ENCODE measurements around the gene HTRA3.

HTRA3 gene

GRCh38 chr4:8329560-8329858 is 60.0 kb downstream of the HTRA3 start:
- TF ChIP-seq, protein P1, sequence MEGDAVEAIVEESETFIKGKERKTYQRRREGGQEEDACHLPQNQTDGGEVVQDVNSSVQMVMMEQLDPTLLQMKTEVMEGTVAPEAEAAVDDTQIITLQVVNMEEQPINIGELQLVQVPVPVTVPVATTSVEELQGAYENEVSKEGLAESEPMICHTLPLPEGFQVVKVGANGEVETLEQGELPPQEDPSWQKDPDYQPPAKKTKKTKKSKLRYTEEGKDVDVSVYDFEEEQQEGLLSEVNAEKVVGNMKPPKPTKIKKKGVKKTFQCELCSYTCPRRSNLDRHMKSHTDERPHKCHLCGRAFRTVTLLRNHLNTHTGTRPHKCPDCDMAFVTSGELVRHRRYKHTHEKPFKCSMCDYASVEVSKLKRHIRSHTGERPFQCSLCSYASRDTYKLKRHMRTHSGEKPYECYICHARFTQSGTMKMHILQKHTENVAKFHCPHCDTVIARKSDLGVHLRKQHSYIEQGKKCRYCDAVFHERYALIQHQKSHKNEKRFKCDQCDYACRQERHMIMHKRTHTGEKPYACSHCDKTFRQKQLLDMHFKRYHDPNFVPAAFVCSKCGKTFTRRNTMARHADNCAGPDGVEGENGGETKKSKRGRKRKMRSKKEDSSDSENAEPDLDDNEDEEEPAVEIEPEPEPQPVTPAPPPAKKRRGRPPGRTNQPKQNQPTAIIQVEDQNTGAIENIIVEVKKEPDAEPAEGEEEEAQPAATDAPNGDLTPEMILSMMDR (IDR thresholded peaks at IDR 0.05): no peak

GRCh38 chr4:8329859-8330761 is 60.6 kb downstream of the HTRA3 start:
- TF ChIP-seq, protein P1 (IDR thresholded peaks at IDR 0.05): no peak

GRCh38 chr4:8330821-8331574 is 61.4 kb downstream of the HTRA3 start:
- TF ChIP-seq, protein P1 (IDR thresholded peaks at IDR 0.05): no peak

DNA sequence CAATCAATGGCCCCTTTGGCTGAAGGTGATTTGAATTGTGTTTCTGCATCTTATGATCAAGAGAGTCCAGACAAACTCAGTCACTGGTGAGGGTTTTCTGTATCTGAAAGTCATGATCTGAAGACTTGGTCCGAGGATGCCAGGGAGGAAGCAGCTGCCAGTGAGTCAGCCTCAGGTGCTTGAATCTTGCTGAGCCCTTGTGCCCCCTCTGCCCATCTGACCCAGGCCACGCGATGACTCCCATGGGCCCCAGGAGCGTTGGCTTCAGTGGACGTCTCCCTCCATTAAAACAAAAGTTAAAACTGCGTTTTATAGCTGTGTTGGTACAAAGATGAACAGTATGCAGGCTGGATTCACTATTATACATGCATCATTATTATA is 62.0 kb downstream of the HTRA3 start:
- TF ChIP-seq, protein P1 (IDR thresholded peaks at IDR 0.05): no peak

- TF ChIP-seq, protein P1 (IDR thresholded peaks at IDR 0.05): no peak
Measured at GRCh38 chr4:8332038-8332857, 62.7 kb downstream of the HTRA3 start.

- TF ChIP-seq, protein P1 (IDR thresholded peaks at IDR 0.05): no peak
Measured at GRCh38 chr4:8332891-8333331, 63.4 kb downstream of the HTRA3 start.

GRCh38 chr4:8333726-8334460 is 64.3 kb downstream of the HTRA3 start:
- TF ChIP-seq, protein P1 (IDR thresholded peaks at IDR 0.05): no peak
